MCF 10A (cell line): ENCODE results near the gene ABCE1. TPM values are rescaled to one million over a fixed set of nuclear protein-coding genes. Genes with fewer than 3 reads are reported as not detected.

Experiments used
- BruUV-seq: library from RNA; stranded (reverse); fragments of 400-500 nt; replicated peaks from 2 replicates; lab custom pipeline; 2021; lab: Mats Ljungman, UMichigan
- CTCF ChIA-PET: fragments of 300-600 bp; sonication (Branson Sonifier 250); formaldehyde crosslinking; extraction: SDS; loops from one replicate; lab custom pipeline; 2021; ENCODE audit warnings: antibody characterized with exemption, inconsistent platforms; lab: Yijun Ruan, JAX
- POLR2A ChIA-PET: fragments of 300-600, 350-650 bp; sonication (Branson Sonifier 250); formaldehyde crosslinking; extraction: SDS; loops from one replicate; lab custom pipeline; 2020; ENCODE audit warnings: antibody characterized with exemption, inconsistent platforms; lab: Yijun Ruan, JAX
- DNase-seq: peaks from one replicate; pipeline ENCODE4 v3.0.0-alpha.2; 2018; ENCODE audit not compliant: unreplicated experiment
- H3K27ac Mint-ChIP-seq: one replicate; pipeline ENCODE4 v1.8.0; 2022; ENCODE audit warnings: mild to moderate bottlenecking, low read depth, mixed read lengths; ENCODE audit not compliant: unreplicated experiment
- H3K27me3 Mint-ChIP-seq: one replicate; pipeline ENCODE4 v1.8.0; 2022; ENCODE audit warnings: mixed read lengths; ENCODE audit not compliant: insufficient read depth, unreplicated experiment
- H3K36me3 Mint-ChIP-seq: one replicate; pipeline ENCODE4 v1.8.0; 2022; ENCODE audit warnings: mild to moderate bottlenecking, moderate library complexity, mixed read lengths; ENCODE audit not compliant: insufficient read depth, unreplicated experiment
- H3K4me1 Mint-ChIP-seq: one replicate; pipeline ENCODE4 v1.8.0; 2022; ENCODE audit warnings: mixed read lengths; ENCODE audit not compliant: insufficient read depth, unreplicated experiment
- H3K4me3 Mint-ChIP-seq: one replicate; pipeline ENCODE4 v1.8.0; 2022; ENCODE audit warnings: mild to moderate bottlenecking, moderate library complexity, mixed read lengths; ENCODE audit not compliant: unreplicated experiment
- H3K9me3 Mint-ChIP-seq: one replicate; pipeline ENCODE4 v1.8.0; 2022; ENCODE audit warnings: mixed read lengths; ENCODE audit not compliant: unreplicated experiment
- intact Hi-C: fragments of 100-400 bp; cut with micrococcal nuclease; formaldehyde crosslinking; loops from 2 replicates; pipeline ENCODE4 v1.14.1; 2022
- total RNA-seq: library from RNA; stranded (reverse); gene quantifications from 2 replicates; pipeline ENCODE4 v1.2.3, GENCODE V29; 2022
- TF ChIP-seq, protein P1 (sequence below): fragments of 200-600 bp; IDR thresholded peaks from one replicate; pipeline ENCODE4 v1.8.0; 2022; ENCODE audit warnings: antibody characterized with exemption, mild to moderate bottlenecking; ENCODE audit not compliant: unreplicated experiment

ABCE1 gene
- total RNA-seq, 1 experiment from 2014 or later: 136 TPM

DNA sequence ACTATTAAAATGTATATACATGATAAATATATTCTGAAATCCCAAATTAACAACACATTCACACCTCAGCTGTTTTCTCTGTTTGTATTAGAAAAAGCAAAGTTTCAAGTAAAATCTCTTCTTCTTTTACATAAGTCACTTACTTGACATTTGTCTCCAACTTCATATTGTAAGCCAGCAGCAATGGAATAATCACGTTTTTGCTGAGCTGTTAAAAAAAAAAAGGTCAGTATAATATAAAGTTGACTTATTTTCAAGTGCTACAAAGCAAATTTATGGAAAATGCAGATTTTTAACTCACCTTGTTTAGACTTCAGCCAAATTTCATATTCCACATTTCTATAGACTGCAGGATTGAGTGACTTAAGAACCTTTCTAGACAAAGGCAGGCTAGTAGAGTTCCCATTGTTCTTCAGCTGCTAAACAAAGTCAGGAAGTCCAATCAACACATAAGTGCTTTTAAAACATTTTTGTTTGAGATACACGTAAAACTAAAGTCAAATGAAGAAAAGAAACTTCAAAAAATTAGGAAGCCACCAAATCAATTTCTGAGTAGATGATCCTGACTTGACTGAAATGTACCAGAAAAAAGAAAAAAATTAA is 57.3 kb downstream of the ABCE1 start:
- BruUV-seq: no TSS peak
- no peak for DNase-seq
- TF ChIP-seq, protein P1, sequence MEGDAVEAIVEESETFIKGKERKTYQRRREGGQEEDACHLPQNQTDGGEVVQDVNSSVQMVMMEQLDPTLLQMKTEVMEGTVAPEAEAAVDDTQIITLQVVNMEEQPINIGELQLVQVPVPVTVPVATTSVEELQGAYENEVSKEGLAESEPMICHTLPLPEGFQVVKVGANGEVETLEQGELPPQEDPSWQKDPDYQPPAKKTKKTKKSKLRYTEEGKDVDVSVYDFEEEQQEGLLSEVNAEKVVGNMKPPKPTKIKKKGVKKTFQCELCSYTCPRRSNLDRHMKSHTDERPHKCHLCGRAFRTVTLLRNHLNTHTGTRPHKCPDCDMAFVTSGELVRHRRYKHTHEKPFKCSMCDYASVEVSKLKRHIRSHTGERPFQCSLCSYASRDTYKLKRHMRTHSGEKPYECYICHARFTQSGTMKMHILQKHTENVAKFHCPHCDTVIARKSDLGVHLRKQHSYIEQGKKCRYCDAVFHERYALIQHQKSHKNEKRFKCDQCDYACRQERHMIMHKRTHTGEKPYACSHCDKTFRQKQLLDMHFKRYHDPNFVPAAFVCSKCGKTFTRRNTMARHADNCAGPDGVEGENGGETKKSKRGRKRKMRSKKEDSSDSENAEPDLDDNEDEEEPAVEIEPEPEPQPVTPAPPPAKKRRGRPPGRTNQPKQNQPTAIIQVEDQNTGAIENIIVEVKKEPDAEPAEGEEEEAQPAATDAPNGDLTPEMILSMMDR: no peak
- H3K9me3 Mint-ChIP-seq: no peaks in the 10 kb centered on the region
- H3K27me3 Mint-ChIP-seq: no peaks in the 10 kb centered on the region
- ChIA-PET POLR2A (interaction anchor here (0.5 to 0.9 kb wide), 2 partner anchors 24 to 459 kb away, joined by 3 to 4 read pairs; no protein-coding TSS in a partner anchor), CTCF (interaction anchor here (0.7 to 1.2 kb wide), 6 partner anchors 13 to 977 kb away, joined by 3 to 5 read pairs (median 3); no protein-coding TSS in a partner anchor)
- H3K27ac Mint-ChIP-seq: no peak overlapping the region
- no peak overlapping the region for H3K4me3 Mint-ChIP-seq
- peaks cover 94% of the 10 kb centered on the region for H3K36me3 Mint-ChIP-seq
- H3K4me1 Mint-ChIP-seq: no peaks in the 10 kb centered on the region
- intact Hi-C loops: no loop called here

- ChIA-PET POLR2A (interaction anchor here (0.6 kb wide), 1 partner anchor 60 kb away, joined by 3 read pairs; no protein-coding TSS in a partner anchor), CTCF (interaction anchor here (0.6 kb wide), 1 partner anchor 700 kb away, joined by 3 read pairs; no protein-coding TSS in a partner anchor)
- Mint-ChIP-seq H3K4me3 (no peak overlapping the region), H3K9me3 (no peaks in the 10 kb centered on the region), H3K4me1 (no peaks in the 10 kb centered on the region), H3K36me3 (peaks cover 93% of the 10 kb centered on the region), H3K27me3 (no peaks in the 10 kb centered on the region), H3K27ac (no peak overlapping the region)
- intact Hi-C loops: no loop called here
- TF ChIP-seq, protein P1: no peak
- DNase-seq: no peak
- no TSS peak for BruUV-seq
Measured at GRCh38 chr4:145156986-145157385, 58.9 kb downstream of the ABCE1 start.

DNA sequence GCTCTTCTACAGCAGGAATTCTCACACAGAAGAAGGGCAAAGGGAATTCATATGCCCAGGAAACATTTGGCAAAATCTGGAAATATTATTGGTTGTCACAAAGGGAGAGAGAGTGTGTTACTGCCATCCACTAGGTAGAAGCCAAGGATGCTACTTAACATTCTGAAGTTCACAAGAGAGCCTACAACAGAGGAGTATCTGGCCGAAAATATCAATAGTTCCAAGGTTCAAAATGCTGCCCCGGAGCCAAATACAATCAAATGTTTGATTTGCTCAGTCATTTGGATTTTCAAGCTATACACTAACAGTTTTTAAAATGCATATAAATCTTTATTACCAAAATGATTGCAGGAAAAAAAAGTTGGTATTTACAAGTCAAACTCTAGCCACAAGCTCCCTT is 63.4 kb downstream of the ABCE1 start:
- H3K36me3 Mint-ChIP-seq: peaks cover 82% of the 10 kb centered on the region
- H3K4me3 Mint-ChIP-seq: no peak overlapping the region
- ChIA-PET POLR2A (interaction anchor here (1.7 kb wide), 2 partner anchors 17 to 19 kb away, joined by 4 to 9 read pairs; no protein-coding TSS in a partner anchor), CTCF (interaction anchor here (0.9 to 1.1 kb wide), 2 partner anchors 10 to 14 kb away, joined by 3 to 4 read pairs; no protein-coding TSS in a partner anchor)
- intact Hi-C loops: no loop called here
- TF ChIP-seq, protein P1: no peak
- H3K27ac Mint-ChIP-seq: no peak overlapping the region
- BruUV-seq: no TSS peak
- DNase-seq: no peak
- H3K27me3 Mint-ChIP-seq: no peaks in the 10 kb centered on the region
- no peaks in the 10 kb centered on the region for H3K4me1 Mint-ChIP-seq
- no peaks in the 10 kb centered on the region for H3K9me3 Mint-ChIP-seq

DNA sequence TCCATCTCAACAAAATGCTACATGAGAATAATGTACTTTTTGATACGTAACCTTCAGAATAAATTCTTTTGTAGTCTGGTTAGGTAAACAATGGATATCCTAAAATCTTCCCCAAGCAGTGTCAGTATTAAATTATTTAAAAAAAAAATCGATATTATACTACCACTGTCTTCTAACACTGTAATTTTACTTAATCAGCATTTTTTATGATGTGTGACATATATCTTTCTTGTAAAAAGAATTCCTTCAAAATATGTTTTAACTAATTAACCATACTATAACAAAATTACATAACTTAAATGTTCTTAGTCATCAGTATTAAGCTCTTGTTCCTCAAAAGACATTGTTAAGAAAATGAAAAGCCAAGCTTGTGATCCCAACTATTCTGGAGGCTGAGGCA is 69.8 kb downstream of the ABCE1 start:
- H3K27ac Mint-ChIP-seq: no peak overlapping the region
- H3K27me3 Mint-ChIP-seq: no peaks in the 10 kb centered on the region
- no peak overlapping the region for H3K4me3 Mint-ChIP-seq
- H3K9me3 Mint-ChIP-seq: no peaks in the 10 kb centered on the region
- POLR2A ChIA-PET: interaction anchor here (1.4 kb wide), 1 partner anchor 11 kb away, joined by 5 read pairs; no protein-coding TSS in a partner anchor
- no peak for DNase-seq
- CTCF ChIA-PET: interaction anchor here (0.6 kb wide), 1 partner anchor 1314 kb away, joined by 3 read pairs; no protein-coding TSS in a partner anchor
- TF ChIP-seq, protein P1: no peak
- peaks cover 62% of the 10 kb centered on the region for H3K36me3 Mint-ChIP-seq
- intact Hi-C loops: no loop called here
- no TSS peak for BruUV-seq
- peaks cover 10% of the 10 kb centered on the region for H3K4me1 Mint-ChIP-seq
